ENCODE measurements around the gene ITPKB.
"Not testable (repeated sequence)": the region's sequence is repeated elsewhere in the genome, so short reads cannot be mapped to it uniquely, and the experiment has no call there.

The ITPKB gene

GRCh38 chr1:226627924-226628611 is 111.0 kb downstream of the ITPKB start:
- peak overlapping the region; percentile 3 for H3K4me3 Mint-ChIP-seq
- H3K36me3 Mint-ChIP-seq (ENCODE audit: low read depth) = peaks cover 11% of the 10 kb centered on the region
- H3K27me3 Mint-ChIP-seq = no peaks in the 10 kb centered on the region
- peaks cover 40% of the 10 kb centered on the region for H3K4me1 Mint-ChIP-seq (ENCODE audit: low read depth)
- H3K27ac Mint-ChIP-seq = peak overlapping the region; percentile 56
- H3K9me3 Mint-ChIP-seq = no peaks in the 10 kb centered on the region

DNA sequence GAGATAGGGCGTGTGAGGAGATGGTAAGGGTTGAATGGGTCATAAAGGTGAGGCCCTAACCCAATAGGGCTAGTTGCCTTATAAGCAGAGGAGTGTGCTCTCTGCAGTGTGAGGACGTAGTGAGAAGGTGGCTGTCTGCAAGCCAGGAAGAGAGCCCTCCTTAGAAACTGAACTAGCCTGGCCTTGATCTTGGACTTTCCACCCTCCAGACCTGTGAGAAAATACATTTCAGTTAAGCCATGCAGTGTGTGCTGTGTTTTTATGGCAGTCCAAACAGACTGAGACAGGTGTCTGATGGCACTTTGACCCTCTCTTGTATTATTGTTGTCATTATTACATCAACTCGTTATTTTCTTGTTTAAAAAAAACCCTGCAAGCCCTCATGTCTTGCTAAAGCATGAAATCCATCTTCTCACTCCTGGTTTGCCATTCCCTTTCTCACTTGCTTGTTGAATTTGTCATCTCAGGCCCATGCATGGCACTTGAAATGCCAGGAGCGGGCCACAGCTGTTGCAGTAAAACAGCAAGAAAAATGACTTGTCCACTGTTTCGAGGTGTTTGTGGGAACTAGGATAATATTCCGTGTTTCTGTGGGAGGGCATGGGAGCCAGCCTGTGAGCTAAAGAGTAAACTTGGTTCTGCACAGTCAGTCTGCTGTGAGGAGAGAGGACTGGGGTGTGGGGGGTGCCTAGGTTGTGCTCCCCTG is 111.9 kb downstream of the ITPKB start:
- Mint-ChIP-seq H3K4me1 (ENCODE audit: low read depth) (peaks cover 31% of the 10 kb centered on the region), H3K9me3 (no peaks in the 10 kb centered on the region), H3K27me3 (no peaks in the 10 kb centered on the region), H3K4me3 (peak overlapping the region; percentile 39), H3K27ac (peak overlapping the region; percentile 56), H3K36me3 (ENCODE audit: low read depth) (peaks cover 2% of the 10 kb centered on the region)

DNA sequence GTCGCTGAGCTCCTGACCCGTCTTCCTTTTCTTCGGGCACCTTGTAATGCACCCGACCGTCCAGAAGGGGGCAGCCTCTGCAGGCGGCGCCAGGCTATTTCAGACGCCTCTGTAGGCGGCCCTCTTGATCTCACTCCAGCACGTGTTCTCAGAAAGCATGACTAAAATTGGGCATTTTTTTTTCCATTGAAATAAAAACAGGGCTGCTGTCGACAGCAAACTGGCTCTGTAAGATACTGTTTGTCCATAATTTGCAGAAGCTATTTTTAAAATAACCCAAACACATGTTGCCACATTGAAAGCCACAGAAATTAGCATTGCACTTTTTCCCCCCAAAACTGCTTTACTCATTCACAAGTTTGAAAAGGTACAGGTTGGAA is 112.5 kb downstream of the ITPKB start:
- peak overlapping the region; percentile 56 for H3K27ac Mint-ChIP-seq
- H3K9me3 Mint-ChIP-seq = no peaks in the 10 kb centered on the region
- H3K27me3 Mint-ChIP-seq = no peaks in the 10 kb centered on the region
- peak overlapping the region; percentile 39 for H3K4me3 Mint-ChIP-seq
- no peaks in the 10 kb centered on the region for H3K36me3 Mint-ChIP-seq (ENCODE audit: low read depth)
- H3K4me1 Mint-ChIP-seq (ENCODE audit: low read depth) = peaks cover 29% of the 10 kb centered on the region

- Mint-ChIP-seq H3K9me3 (no peaks in the 10 kb centered on the region), H3K4me1 (ENCODE audit: low read depth) (peaks cover 29% of the 10 kb centered on the region), H3K27ac (peak overlapping the region; percentile 56), H3K36me3 (ENCODE audit: low read depth) (no peaks in the 10 kb centered on the region), H3K27me3 (no peaks in the 10 kb centered on the region), H3K4me3 (peak overlapping the region; percentile 39)
Measured at GRCh38 chr1:226625832-226626576, 113.1 kb downstream of the ITPKB start.

DNA sequence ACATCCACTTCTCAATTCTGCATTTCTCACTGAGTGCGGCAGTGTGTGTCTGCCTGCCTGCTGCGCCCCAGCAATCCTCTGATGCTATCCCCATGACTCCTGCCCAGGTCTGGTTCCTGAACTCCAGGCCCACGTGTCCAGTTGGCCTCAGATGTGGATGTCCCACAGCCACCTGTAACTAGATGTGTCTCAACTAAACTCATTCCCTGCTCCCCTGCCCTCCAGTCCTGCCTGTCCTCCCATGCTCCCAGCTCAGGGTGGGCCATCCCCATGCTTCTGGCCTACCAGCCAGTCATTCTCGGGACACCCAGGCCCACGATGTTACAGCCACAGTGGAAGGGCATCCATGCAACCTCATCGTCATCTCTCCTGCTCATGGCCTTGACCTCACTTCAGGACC is 113.8 kb downstream of the ITPKB start:
- Mint-ChIP-seq H3K4me1 (ENCODE audit: low read depth) (peaks cover 29% of the 10 kb centered on the region), H3K4me3 (no peak overlapping the region), H3K27ac (peak overlapping the region; percentile 17), H3K9me3 (no peaks in the 10 kb centered on the region), H3K36me3 (ENCODE audit: low read depth) (no peaks in the 10 kb centered on the region), H3K27me3 (no peaks in the 10 kb centered on the region)

- H3K36me3 Mint-ChIP-seq (ENCODE audit: low read depth) = no peaks in the 10 kb centered on the region
- H3K27ac Mint-ChIP-seq = no peak overlapping the region
- no peak overlapping the region for H3K4me3 Mint-ChIP-seq
- H3K27me3 Mint-ChIP-seq = no peaks in the 10 kb centered on the region
- H3K4me1 Mint-ChIP-seq (ENCODE audit: low read depth) = peaks cover 29% of the 10 kb centered on the region
- no peaks in the 10 kb centered on the region for H3K9me3 Mint-ChIP-seq
Measured at GRCh38 chr1:226624526-226624925, 114.6 kb downstream of the ITPKB start.

DNA sequence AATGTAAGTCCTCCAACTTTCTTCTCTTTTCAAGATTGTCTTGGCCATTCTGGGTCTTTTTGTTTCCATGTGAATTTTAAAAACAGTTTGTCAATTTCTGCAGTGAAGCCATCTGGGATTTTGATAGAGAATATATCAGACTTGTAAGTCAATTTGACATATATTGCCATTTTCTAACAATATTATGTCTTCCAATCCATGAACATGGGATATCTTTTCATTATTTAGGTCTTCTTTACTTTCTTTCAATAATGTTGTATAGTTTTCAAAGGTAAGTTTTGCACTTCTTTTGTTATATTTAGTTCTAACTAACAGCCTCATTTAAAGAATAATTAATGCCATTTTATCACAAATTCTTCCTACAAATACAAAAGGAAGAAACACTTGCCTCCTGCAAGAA is 117.1 kb downstream of the ITPKB start:
- no peak overlapping the region for H3K27ac Mint-ChIP-seq
- peaks cover 12% of the 10 kb centered on the region for H3K4me1 Mint-ChIP-seq (ENCODE audit: low read depth)
- H3K36me3 Mint-ChIP-seq (ENCODE audit: low read depth) = no peaks in the 10 kb centered on the region
- no peaks in the 10 kb centered on the region for H3K9me3 Mint-ChIP-seq
- no peak overlapping the region for H3K4me3 Mint-ChIP-seq
- no peaks in the 10 kb centered on the region for H3K27me3 Mint-ChIP-seq

DNA sequence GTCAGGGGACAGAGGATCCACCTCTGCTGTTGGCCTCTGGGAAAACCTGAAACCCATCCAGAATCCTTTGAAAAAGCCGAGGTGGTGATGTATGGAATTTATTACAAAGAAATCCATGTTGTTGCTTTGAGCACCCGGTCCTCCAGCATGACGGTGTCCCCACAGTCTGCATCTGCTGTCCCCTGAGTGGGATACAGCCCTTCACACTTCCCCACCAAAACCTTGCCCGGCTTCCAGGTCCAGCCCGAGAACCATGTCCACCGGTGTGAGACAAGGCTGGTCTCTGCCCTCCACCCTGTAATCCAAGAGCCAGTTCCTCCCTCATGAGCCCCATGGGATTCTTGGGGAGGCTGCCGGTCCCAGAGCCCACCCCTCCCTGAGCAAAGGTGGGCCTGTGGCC is 120.1 kb downstream of the ITPKB start:
- Mint-ChIP-seq H3K36me3 (ENCODE audit: low read depth) (no peaks in the 10 kb centered on the region), H3K4me1 (ENCODE audit: low read depth) (no peaks in the 10 kb centered on the region), H3K4me3 (no peak overlapping the region), H3K9me3 (no peaks in the 10 kb centered on the region), H3K27me3 (no peaks in the 10 kb centered on the region), H3K27ac (no peak overlapping the region)

DNA sequence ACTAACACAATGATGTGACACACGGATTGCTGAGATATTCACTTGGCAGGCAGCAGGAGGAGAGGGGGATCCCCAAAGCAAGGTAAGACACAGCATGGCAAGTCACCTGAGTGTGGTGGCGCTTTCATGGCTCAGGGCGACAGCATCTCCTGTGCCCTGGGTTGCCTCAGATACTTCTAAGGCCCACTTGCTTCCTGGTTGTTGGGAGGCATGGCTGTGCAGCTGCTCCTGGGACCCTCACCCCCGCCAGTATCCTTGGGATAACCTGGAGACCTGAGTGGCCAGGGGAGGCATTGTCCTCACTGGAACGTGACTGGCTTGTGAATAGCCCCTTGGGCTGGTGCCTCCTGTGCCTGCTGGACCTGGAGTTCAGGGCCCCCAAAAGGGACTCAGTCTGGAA is 120.7 kb downstream of the ITPKB start:
- Mint-ChIP-seq H3K36me3 (ENCODE audit: low read depth) (no peaks in the 10 kb centered on the region), H3K27ac (no peak overlapping the region), H3K4me1 (ENCODE audit: low read depth) (no peaks in the 10 kb centered on the region), H3K9me3 (no peaks in the 10 kb centered on the region), H3K27me3 (no peaks in the 10 kb centered on the region), H3K4me3 (no peak overlapping the region)

GRCh38 chr1:226617719-226618118 is 121.4 kb downstream of the ITPKB start:
- not testable (repeated sequence) for H3K4me3 Mint-ChIP-seq; H3K9me3 Mint-ChIP-seq; H3K27me3 Mint-ChIP-seq; H3K4me1 Mint-ChIP-seq (ENCODE audit: low read depth); H3K27ac Mint-ChIP-seq; H3K36me3 Mint-ChIP-seq (ENCODE audit: low read depth)

DNA sequence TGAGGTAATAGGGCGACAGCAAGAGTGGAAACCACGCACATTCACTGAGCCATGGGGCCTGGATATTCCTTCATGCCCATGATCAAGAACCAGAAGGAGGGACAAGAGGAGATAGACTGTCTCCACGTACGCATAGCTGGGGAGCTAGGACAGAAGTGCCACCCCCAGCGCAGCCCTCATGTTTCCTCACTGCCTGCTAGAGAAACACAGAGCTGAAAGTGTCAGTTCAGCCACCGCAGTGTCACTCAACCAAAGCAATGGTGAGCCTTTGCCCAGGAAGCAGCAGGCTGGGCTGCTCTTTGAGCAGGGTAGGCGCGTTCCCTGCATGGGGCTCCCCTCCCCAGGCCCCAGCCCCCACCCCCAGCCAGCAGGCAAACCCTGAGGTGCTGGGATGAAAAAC is 122.0 kb downstream of the ITPKB start:
- H3K36me3 Mint-ChIP-seq (ENCODE audit: low read depth) = no peaks in the 10 kb centered on the region
- no peaks in the 10 kb centered on the region for H3K4me1 Mint-ChIP-seq (ENCODE audit: low read depth)
- H3K27me3 Mint-ChIP-seq = no peaks in the 10 kb centered on the region
- H3K4me3 Mint-ChIP-seq = no peak overlapping the region
- H3K9me3 Mint-ChIP-seq = no peaks in the 10 kb centered on the region
- no peak overlapping the region for H3K27ac Mint-ChIP-seq

DNA sequence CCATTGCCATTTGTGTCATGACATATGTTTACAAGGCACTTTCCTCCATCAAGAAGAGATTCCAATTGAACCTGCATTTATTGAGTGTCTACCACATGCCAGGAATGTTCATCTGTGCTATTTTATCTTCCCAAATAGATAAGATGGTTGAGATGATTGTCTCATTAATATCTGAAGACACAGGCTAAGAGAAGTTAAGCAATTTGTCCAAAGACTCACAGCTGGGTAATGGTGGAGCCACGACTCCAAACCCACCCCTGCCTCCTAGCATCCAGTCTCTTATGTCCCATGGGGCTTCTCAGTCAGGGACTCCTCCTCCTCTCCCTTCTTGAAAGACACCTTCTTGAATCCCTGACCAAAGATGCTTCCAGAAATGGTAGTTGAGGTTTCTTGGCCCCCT is 122.4 kb downstream of the ITPKB start:
- Mint-ChIP-seq H3K27ac (no peak overlapping the region), H3K4me3 (no peak overlapping the region), H3K9me3 (no peaks in the 10 kb centered on the region), H3K27me3 (no peaks in the 10 kb centered on the region), H3K4me1 (ENCODE audit: low read depth) (no peaks in the 10 kb centered on the region), H3K36me3 (ENCODE audit: low read depth) (no peaks in the 10 kb centered on the region)

DNA sequence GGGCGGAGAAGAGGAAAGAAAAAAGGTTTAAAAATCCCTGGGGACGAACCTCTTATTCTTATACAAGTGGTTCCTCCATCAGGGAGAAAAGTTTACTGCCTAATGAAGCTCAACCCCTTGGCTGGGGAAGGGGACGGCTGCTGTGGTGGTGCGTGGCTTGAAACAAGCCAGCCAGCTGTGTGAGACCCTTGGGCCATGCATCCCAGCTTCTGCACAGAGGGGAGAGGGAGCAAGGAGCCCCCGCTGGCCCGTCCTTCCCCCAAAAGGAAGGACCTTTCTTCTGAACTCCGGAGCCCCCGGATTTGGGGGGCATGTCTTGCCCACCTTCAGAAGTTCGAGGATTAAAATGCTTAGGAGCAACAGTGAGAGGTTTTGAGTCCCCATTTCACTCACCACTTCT is 123.2 kb downstream of the ITPKB start:
- Mint-ChIP-seq H3K9me3 (no peaks in the 10 kb centered on the region), H3K27me3 (no peaks in the 10 kb centered on the region), H3K4me3 (no peak overlapping the region), H3K36me3 (ENCODE audit: low read depth) (no peaks in the 10 kb centered on the region), H3K27ac (no peak overlapping the region), H3K4me1 (ENCODE audit: low read depth) (no peaks in the 10 kb centered on the region)

DNA sequence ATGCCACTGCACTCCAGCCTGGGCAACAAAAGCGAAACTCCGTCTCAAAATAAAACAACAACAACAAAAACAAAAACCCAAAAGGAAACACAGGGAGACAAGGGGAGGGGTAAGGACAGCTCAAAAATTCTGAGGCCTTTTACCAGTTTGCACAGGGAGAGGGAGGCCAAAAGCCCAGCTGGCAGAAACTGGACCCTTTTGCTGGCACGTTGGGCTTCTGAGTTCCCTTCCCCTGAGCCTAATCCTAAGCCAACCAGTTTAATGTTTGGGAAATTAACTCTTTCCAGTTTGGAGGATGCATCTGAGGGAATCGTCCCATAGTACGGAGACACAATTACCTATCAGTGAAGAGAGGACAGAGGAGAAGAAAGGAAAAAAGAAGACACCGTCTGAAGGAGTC is 127.1 kb downstream of the ITPKB start:
- not testable (repeated sequence) for H3K4me1 Mint-ChIP-seq (ENCODE audit: low read depth); H3K36me3 Mint-ChIP-seq (ENCODE audit: low read depth); H3K9me3 Mint-ChIP-seq; H3K27ac Mint-ChIP-seq; H3K4me3 Mint-ChIP-seq; H3K27me3 Mint-ChIP-seq

DNA sequence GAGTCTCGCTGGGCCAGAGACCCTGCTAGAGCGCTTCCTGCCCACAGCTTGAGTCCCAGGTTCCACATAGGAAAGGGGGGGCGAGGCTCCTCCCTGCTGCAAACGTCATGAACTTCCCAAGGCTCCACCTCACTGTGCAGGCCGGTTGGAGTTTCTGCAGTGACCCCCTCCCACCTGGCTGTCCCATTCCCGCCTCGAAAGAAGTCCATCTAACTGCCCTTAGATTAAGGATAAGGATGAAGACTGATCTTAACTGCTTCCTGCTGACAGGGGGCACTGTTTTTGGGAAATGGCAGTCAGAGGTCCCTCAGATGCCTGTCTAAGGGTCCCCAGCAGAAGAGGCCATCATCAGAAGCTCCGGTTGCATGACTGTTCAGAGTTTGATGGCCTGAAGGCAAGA is 127.8 kb downstream of the ITPKB start:
- Mint-ChIP-seq H3K27ac (no peak overlapping the region), H3K4me1 (ENCODE audit: low read depth) (no peaks in the 10 kb centered on the region), H3K4me3 (no peak overlapping the region)

More for the DNA sequence above, 127.8 kb downstream of the ITPKB start:
- Mint-ChIP-seq H3K9me3 (no peaks in the 10 kb centered on the region), H3K36me3 (ENCODE audit: low read depth) (no peaks in the 10 kb centered on the region), H3K27me3 (peaks cover 9% of the 10 kb centered on the region)

Measured in stimulated activated naive CD8-positive, alpha-beta T cell treated with anti-CD3 and anti-CD28 coated beads, Interleukin-15, Interleukin-2, amounts not matched to agents 100 ng/mL and 50 ng/mL, for 24 hours (primary cell).